Measurements from ENCODE around the gene AVPR2. TPM values are rescaled to one million over a fixed set of nuclear protein-coding genes. Genes with fewer than 3 reads are reported as not detected.

AVPR2 gene
- total RNA-seq, 6 donors from 2014 or later = 1.2 to 2.8 (median 1.4) TPM; not detected in 3

- Histone ChIP-seq H3K27ac (no peak overlapping the region), H3K4me1 (peaks cover 3 to 35% (median 17%) of the 10 kb centered on the region in 4 donors), H3K4me3 (no peak overlapping the region), H3K9me3 (no peaks in the 10 kb centered on the region), H3K27me3 (no peaks in the 10 kb centered on the region), H3K36me3 (no peaks in the 10 kb centered on the region)
- DNase-seq (no peak), ATAC-seq (ENCODE audit: low FRiP score in 2 of 2) (no peak)
- no peak for TF ChIP-seq EP300 (IDR thresholded peaks at IDR 0.05)
- TF ChIP-seq POLR2A (IDR thresholded peaks at IDR 0.05) = no peak
- TF ChIP-seq CTCF (IDR thresholded peaks at IDR 0.05) = no peak
- TF ChIP-seq POLR2AphosphoS5 (IDR thresholded peaks at IDR 0.05) = no peak
- WGBS, 2 donors = 55 to 59% methylated on average over 8 of the region's 8 CpGs
Observed at GRCh38 chrX:153901753-153902140, 2.7 kb upstream of the AVPR2 start.

- Histone ChIP-seq H3K9me3 (no peaks in the 10 kb centered on the region), H3K27ac (no peak overlapping the region), H3K27me3 (no peaks in the 10 kb centered on the region), H3K36me3 (no peaks in the 10 kb centered on the region), H3K4me3 (no peak overlapping the region), H3K4me1 (peaks cover 3 to 35% (median 17%) of the 10 kb centered on the region in 4 donors)
- WGBS, 2 donors = 68% methylated on average over 10 of the region's 10 CpGs; no CpG with 5 or more reads in 1 of the 2 donors
- no peak for TF ChIP-seq POLR2A (IDR thresholded peaks at IDR 0.05)
- TF ChIP-seq EP300 (IDR thresholded peaks at IDR 0.05) = no peak
- no peak for TF ChIP-seq POLR2AphosphoS5 (IDR thresholded peaks at IDR 0.05)
- TF ChIP-seq CTCF (IDR thresholded peaks at IDR 0.05) = no peak
- ATAC-seq (ENCODE audit: low FRiP score in 2 of 2) (no peak), DNase-seq (no peak)
Observed at GRCh38 chrX:153902385-153902784, 2.1 kb upstream of the AVPR2 start.

DNA sequence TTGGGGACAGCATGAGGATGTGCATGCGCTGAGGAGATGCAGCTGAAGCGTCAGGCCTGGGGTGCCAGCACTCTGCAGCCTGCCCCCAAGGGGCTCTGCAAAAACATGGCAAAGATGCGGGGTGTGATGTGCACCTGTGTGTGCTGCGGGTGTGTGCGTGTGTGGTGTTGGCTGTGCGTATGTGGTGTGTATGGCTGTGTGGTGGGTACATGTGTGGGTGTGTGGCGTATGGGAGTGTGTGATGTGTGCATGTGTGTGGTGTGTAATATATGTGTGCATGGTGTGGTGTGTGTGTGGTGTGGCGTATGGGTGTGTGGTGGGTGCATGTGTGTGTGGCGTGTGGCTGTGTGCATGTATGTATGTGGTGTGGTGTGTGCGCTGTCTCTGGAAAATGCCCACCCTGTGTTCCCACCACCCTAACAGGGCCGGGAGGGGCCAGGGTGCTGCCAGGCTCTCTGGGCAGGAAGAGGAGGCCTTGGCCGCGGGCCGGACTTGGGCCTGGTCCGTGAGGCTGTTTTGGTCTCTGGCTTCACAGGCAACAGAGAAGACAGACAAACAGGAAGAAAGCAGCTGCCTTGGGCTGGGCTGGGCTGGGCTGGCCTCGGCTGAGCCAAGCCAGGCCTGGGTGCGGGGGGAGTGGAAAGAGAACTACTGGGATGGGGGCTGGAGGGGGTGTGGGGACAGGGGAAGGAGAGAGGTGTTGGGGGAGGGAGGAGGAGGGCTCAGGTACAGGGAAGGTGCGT lies 1.1 kb upstream of the AVPR2 start:
- Histone ChIP-seq H3K36me3 (no peaks in the 10 kb centered on the region), H3K9me3 (no peaks in the 10 kb centered on the region), H3K27ac (peak overlapping the region; percentile 30 to 58 (median 42)), H3K4me1 (peaks cover 3 to 35% (median 17%) of the 10 kb centered on the region in 4 donors), H3K27me3 (no peaks in the 10 kb centered on the region), H3K4me3 (no peak overlapping the region)
- ATAC-seq (ENCODE audit: low FRiP score in 2 of 2) (peak in 1 of 2 donors; percentile 53), DNase-seq (peak in 1 of 2 donors; percentile 69)
- TF ChIP-seq EP300 (IDR thresholded peaks at IDR 0.05) (no peak), CTCF (IDR thresholded peaks at IDR 0.05) (no peak), POLR2A (IDR thresholded peaks at IDR 0.05) (no peak), POLR2AphosphoS5 (IDR thresholded peaks at IDR 0.05) (no peak)
- WGBS, 2 donors = 28 to 61% methylated on average over 3 to 18 of the region's 18 CpGs

- ATAC-seq (ENCODE audit: low FRiP score in 2 of 2) (no peak), DNase-seq (peak in 1 of 2 donors; percentile 59)
- Histone ChIP-seq H3K9me3 (no peaks in the 10 kb centered on the region), H3K4me1 (peaks cover 3 to 32% (median 15%) of the 10 kb centered on the region in 4 donors), H3K27me3 (no peaks in the 10 kb centered on the region), H3K27ac (peak overlapping the region in 1 of 4 donors; percentile 11), H3K4me3 (no peak overlapping the region), H3K36me3 (peaks cover 0 to 16% (median 3%) of the 10 kb centered on the region in 4 donors)
- TF ChIP-seq POLR2AphosphoS5 (IDR thresholded peaks at IDR 0.05) (no peak), EP300 (IDR thresholded peaks at IDR 0.05) (no peak), POLR2A (IDR thresholded peaks at IDR 0.05) (no peak)
- WGBS, 2 donors = 90% methylated on average over 27 of the region's 32 CpGs; no CpG with 5 or more reads in 1 of the 2 donors
Observed at GRCh38 chrX:153905481-153906095, 1.1 kb downstream of the AVPR2 start.

GRCh38 chrX:153906126-153906917 lies 1.8 kb downstream of the AVPR2 start:
- Histone ChIP-seq H3K4me3 (no peak overlapping the region), H3K4me1 (peaks cover 0 to 25% (median 12%) of the 10 kb centered on the region in 4 donors), H3K36me3 (peaks cover 0 to 17% (median 3%) of the 10 kb centered on the region in 4 donors), H3K27ac (no peak overlapping the region), H3K9me3 (no peaks in the 10 kb centered on the region), H3K27me3 (no peaks in the 10 kb centered on the region)
- WGBS, 2 donors = 72% methylated on average over 26 of the region's 27 CpGs; no CpG with 5 or more reads in 1 of the 2 donors
- no peak for ATAC-seq (ENCODE audit: low FRiP score in 2 of 2)
- peak in 1 of 2 donors; percentile 54 for DNase-seq
- TF ChIP-seq EP300 (IDR thresholded peaks at IDR 0.05) (no peak), CTCF (IDR thresholded peaks at IDR 0.05) (no peak), POLR2A (IDR thresholded peaks at IDR 0.05) (no peak), POLR2AphosphoS5 (IDR thresholded peaks at IDR 0.05) (no peak)

All from upper lobe of left lung (tissue), 6 donors.